Transverse colon (tissue), 4 donors: ENCODE measurements around the gene GMNC.

Experiments used
- POLR2A ChIP-seq: fragments of 450-650 bp; IDR thresholded peaks from one replicate; pipeline ENCODE4 v1.6.1; 2016; ENCODE audit warnings: antibody characterized with exemption, mild to moderate bottlenecking, moderate library complexity
- POLR2AphosphoS5 ChIP-seq, 3 donors: sonication (generic); formaldehyde crosslinking; IDR thresholded peaks; one replicate each; pipeline ENCODE4 v1.6.1; 2016; ENCODE audit warnings: antibody characterized with exemption in 3 of 3
- TF ChIP-seq, protein P1 (sequence below), 5 experiments: fragments of 200-600 bp in 3 of 5; fragments of 450-650 bp in 2 of 5; sonication (generic) in 3 of 5; IDR thresholded peaks; 1 replicate in 2 of 5; 2 replicates in 3 of 5; pipeline ENCODE4 v1.5.1; 2016 to 2017; ENCODE audit warnings: antibody characterized with exemption in 5 of 5, inconsistent platforms in 3 of 5, mild to moderate bottlenecking in 2 of 5, moderate library complexity in 1 of 5

DNA sequence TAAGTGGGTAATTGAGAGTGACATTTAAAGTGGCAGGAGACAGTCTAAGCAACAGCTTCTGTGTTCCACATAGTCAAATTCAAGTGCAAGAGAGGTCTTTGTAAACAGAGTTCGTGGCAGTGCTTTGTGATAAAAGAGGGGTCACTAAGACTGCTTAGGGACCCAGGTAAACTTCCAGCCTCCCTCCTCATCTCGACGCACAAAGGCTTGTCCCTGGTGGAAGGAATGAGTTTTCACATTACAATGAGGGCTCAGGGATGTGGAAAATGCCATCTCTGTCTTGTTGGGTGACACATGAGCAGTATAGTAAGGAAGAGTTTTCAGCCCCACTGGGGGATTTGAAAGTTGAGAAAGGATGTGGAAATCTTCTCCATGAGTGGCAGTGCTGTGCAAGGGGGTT, 7.3 kb downstream of the GMNC start:
- TF ChIP-seq, protein P1, sequence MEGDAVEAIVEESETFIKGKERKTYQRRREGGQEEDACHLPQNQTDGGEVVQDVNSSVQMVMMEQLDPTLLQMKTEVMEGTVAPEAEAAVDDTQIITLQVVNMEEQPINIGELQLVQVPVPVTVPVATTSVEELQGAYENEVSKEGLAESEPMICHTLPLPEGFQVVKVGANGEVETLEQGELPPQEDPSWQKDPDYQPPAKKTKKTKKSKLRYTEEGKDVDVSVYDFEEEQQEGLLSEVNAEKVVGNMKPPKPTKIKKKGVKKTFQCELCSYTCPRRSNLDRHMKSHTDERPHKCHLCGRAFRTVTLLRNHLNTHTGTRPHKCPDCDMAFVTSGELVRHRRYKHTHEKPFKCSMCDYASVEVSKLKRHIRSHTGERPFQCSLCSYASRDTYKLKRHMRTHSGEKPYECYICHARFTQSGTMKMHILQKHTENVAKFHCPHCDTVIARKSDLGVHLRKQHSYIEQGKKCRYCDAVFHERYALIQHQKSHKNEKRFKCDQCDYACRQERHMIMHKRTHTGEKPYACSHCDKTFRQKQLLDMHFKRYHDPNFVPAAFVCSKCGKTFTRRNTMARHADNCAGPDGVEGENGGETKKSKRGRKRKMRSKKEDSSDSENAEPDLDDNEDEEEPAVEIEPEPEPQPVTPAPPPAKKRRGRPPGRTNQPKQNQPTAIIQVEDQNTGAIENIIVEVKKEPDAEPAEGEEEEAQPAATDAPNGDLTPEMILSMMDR (IDR thresholded peaks at IDR 0.05) = no peak
- TF ChIP-seq POLR2AphosphoS5 (IDR thresholded peaks at IDR 0.05) (no peak), POLR2A (no peak)
